Measurements from ENCODE around the gene CAMTA1.

- peak in 1 of 7 experiments; percentile 2 for TF ChIP-seq CTCF (IDR thresholded peaks at IDR 0.05)
- TF ChIP-seq POLR2A (IDR thresholded peaks at IDR 0.05) = peak in 1 of 4 donors; percentile 47
Observed at GRCh38 chr1:7568901-7569524, 783.8 kb downstream of the CAMTA1 start.

Data from stomach (tissue), 4 donors.